DOHH2 (cell line): ENCODE measurements around the gene RBM47.

Experiments used
- CTCF ChIP-seq: fragments of 200-600 bp; sonication (generic); IDR thresholded peaks from one replicate; pipeline ENCODE4 v1.5.1; 2014; ENCODE audit warnings: antibody characterized with exemption, mild to moderate bottlenecking, low read depth, low read length; ENCODE audit not compliant: poor library complexity, severe bottlenecking
- EZH2phosphoT487 ChIP-seq: fragments of 200-600 bp; sonication (generic); IDR thresholded peaks from 2 replicates; pipeline ENCODE4 v1.6.1; 2017; ENCODE audit warnings: borderline replicate concordance, mild to moderate bottlenecking, antibody characterized with exemption, low read length, moderate library complexity, mixed read lengths

- TF ChIP-seq CTCF (no peak), EZH2phosphoT487 (no peak)
Observed at GRCh38 chr4:40515037-40515397, 114.6 kb downstream of the RBM47 start.
